Stimulated activated CD4-positive, alpha-beta T cell treated with anti-CD3 and anti-CD28 coated beads, Interleukin-4, amount 100 ng/mL, for 4 hours (primary cell): ENCODE measurements around the gene OBSCN.

Source experiments
- DNase-seq, 2 experiments: peaks; one replicate each; pipeline ENCODE4 v3.0.0-alpha.2; 2020

Gene OBSCN

DNA sequence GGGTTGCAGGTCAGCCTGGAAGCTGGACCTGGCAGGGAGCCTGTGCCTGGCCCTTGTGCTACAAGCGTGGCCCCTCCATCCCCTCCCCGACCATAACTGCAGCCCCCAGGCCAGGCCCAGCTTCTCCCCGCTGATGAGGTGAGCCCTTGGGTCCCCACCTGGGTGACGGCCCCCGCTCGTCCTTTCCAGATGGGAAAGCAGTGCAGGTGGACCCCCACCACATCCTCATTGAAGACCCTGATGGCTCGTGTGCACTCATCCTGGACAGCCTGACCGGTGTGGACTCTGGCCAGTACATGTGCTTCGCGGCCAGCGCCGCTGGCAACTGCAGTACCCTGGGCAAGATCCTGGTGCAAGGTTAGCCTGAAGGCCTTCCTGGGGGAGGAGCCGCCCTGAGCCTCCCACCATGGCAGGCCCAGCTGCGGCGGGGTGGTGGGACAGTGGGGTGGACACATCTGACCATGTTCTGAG is 141.9 kb downstream of the OBSCN start:
- DNase-seq = no peak

- no peak for DNase-seq
These were observed 142.4 kb downstream of the OBSCN start for GRCh38 chr1:228350179-228350742.

GRCh38 chr1:228350831-228351781 is 143.3 kb downstream of the OBSCN start:
- no peak for DNase-seq

DNA sequence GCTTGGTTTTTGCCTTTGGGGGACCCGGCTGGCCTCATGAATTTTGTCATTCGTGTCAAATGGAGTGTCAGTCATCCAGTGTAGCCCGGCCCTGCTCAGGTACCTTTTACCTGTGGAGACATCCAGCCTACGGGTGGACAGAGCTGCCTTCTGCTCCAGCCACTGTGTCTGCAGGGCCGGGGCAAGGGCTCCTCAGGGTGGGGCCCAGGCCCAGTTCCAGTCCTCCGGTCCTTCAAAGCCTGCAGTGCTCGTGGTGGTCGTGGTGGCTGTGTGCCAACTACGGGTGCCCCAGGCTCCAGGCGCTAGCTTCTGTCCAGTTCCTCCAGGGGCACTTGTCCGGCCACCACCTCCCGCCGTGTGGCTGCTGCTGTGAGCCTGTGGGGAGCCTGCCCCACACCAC is 144.0 kb downstream of the OBSCN start:
- no peak for DNase-seq

- DNase-seq = no peak
These were observed 145.0 kb downstream of the OBSCN start for GRCh38 chr1:228352677-228353481.

DNA sequence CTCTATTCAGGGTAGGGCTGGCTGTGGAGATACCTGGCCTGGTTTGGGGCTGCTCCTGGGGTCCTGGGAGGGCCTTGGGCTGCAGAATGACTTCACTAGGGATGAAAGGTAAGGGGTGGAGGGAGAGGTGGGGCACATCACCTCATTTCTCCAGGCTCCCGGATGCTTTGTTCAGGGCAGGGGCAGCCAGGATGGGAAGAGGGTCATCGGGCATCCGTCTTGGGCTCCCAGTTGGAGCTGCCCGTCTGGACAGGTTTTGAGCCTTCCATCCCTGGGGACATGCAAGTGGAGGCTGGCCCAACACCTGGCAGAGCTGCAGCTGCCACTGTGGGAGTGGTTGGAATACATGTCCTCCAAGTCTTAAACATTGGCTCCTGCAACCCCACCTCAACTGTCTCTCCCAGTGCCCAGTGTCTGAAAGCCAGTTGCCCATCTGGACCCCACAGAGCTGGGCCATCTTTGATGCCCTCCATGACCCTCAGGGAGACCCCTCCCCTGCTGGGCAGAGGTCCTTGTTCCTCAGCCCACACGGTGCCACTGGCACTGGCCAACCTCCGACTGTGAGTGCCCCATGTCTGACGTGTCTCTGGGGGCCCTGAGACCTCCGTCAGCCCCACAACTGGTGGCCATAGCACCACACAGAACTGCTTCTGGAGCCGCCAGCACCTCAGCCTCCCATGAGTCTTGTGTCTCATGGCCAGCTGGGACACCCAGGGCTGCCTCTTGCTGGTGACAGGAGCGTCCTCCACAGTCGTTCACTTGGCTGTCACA is 145.9 kb downstream of the OBSCN start:
- DNase-seq = no peak

DNA sequence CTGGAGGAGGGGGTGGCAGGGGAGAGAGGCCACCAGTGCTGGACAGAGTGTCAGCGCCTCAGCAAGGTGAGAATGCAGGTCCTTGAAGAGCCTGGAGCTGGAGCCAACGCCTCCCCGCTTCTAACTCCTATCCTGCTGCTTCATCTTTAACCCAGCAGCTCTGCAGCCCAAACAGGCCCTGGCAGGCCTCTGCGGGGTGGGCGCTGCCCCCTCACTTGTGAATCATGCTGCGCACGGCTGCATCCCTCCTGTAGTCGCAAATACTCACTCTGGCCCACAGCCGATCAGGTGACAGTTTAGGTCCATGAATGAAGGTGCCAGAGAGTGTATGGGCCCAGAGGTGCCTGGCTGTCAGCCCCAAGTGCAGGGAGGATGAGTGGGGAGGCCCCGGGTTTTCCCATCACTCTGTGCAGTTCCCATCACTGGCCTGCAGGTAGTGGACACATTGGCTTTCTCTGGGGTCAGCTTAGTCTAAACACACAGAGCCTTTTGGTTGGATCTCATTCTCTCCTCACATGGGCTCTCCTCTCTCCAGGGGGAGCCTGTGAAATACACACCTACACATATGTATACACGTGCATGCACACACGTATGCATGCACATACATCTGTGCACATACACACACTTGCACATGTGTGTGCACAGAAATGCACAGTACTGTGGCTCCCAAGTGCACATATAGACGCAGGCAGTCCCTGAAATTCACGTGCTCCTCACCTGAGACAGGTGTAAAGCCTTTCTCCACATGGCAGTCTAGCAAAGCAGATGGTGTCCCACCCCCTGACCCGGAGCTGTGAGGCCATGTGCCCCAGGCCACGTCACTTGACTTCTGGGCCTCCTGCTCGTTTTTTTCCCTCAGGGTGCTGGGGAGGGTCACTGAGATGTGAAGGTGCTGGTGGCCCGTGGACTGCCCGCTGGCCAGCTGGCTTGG is 146.8 kb downstream of the OBSCN start:
- DNase-seq = no peak

GRCh38 chr1:228356897-228357680 is 149.2 kb downstream of the OBSCN start:
- no peak for DNase-seq

GRCh38 chr1:228358039-228358763 is 150.4 kb downstream of the OBSCN start:
- no peak for DNase-seq

DNA sequence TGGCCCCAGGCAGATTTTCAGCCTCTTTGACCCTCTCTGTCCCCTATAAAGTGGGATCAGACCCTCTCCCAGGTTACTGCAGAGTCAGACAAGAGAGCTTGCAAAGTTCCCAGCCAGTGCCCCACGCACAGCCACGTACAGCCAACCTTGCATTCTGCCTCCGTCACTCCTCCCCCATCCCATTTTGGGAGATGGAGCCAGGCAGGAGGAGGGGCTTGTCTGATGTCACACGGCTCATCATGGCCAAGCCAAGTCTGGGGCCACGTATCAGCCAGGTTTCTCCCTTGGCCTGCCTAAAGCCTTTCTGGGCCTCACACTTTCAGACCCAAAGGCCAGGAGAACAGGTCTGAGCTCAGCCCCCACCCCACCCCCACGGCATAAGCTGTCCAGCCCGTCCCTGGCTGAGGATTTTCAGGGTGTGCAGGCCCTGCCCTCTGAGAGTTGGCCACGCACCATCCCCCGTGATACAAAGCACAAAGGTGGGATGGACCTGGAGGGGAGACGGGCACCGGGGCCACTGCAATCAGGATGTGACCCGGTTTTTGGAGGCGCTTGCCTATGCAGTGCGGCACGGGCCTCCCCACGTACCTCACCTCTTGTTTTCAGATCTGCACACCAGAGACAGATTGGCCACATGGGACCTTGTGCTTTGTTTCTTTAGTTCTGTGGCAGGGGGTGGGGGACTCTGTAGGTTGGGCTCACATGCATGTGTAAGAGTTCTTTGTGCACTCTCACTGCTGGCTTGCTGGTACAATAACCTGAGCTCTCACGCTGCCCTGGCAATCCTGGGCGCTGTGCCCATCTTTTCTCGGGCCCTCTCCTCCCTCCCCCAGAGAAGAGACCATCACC is 151.1 kb downstream of the OBSCN start:
- DNase-seq = no peak

DNA sequence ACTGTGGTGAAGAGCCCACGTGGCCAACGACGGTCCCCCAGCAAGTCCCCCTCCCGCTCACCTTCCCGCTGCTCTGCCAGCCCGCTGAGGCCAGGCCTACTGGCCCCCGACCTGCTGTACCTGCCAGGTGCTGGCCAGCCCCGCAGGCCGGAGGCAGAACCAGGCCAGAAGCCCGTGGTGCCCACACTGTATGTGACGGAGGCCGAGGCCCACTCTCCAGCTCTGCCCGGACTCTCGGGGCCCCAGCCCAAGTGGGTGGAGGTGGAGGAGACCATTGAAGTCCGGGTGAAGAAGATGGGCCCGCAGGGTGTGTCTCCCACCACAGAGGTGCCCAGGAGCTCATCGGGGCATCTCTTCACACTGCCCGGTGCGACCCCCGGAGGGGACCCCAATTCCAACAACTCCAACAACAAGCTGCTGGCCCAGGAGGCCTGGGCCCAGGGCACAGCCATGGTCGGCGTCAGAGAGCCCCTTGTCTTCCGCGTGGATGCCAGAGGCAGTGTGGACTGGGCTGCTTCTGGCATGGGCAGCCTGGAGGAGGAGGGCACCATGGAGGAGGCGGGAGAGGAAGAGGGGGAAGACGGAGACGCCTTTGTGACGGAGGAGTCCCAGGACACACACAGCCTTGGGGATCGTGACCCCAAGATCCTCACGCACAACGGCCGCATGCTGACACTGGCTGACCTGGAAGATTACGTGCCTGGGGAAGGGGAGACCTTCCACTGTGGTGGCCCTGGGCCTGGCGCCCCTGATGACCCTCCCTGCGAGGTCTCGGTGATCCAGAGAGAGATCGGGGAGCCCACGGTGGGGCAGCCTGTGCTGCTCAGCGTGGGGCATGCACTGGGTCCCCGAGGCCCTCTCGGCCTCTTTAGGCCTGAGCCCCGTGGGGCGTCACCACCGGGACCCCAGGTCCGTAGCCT is 152.0 kb downstream of the OBSCN start:
- DNase-seq = no peak

GRCh38 chr1:228360533-228361313 is 152.9 kb downstream of the OBSCN start:
- no peak for DNase-seq

GRCh38 chr1:228361314-228362140 is 153.7 kb downstream of the OBSCN start:
- no peak for DNase-seq

DNA sequence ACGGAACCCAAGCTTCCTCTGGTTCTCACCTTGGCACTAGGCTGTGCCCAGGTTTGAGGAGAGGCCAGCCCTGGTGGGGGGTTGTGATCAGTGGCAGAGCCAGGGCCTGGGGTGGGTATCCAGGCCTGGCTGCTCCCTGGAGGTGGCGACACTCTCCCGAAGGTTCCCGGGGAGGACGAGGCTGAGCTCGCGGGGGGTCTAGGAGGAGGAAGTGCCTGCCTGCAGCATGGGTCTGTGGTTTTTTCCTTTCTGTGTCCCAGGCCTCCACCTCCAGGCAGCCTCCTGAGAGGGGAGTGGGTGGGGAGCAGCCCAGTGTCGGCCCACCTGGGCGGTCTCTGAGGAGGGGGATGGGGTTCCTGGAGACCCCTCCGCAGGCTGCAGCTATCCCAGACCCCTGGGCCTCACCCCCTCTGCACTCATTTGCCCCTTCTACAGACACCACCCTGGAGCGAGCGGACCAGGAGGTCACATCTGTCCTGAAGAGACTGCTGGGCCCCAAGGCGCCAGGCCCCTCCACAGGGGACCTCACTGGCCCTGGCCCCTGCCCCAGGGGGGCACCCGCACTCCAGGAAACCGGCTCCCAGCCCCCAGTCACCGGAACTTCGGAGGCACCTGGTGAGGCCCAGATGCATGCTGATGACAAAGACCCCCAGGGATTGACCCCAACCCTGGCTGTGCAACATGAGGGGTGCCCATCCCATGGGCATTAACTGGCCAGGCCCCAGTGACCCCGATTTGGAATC is 154.5 kb downstream of the OBSCN start:
- DNase-seq = no peak

DNA sequence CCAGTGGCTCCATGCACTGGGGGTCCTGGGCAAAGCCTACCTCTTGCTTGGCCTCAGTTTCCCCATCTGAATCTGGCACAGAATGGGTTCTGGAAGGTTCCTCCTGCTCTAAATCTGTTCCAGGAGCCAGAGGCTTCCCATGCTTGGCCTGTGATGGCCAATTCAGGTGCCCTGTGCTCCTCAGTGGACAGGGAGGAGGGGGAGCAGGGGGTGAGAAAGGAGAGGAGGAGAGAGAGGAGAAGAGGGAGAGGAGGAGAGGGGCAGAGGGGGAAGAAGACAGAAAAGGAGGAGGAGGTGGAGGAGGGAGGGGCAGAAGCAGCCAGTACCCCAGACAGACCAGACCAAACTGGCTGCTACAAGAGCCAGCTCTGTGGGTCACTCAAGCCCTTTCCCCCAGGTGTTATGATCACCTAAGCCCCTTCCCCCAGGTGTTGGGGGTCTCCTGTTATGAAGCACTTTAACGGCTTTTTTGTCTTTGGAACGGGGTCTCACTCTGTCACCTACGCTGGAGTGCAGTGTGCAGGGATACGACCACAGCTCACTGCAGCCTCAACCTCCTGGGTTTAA is 155.1 kb downstream of the OBSCN start:
- DNase-seq = no peak
